SK-N-MC (cell line): Measurements from ENCODE around the gene RIOK2.

ENCODE experiments used
- EZH2 ChIP-seq: fragments of 200-600 bp; sonication (generic); IDR thresholded peaks from one replicate; pipeline ENCODE4 v1.6.1; 2017; ENCODE audit warnings: antibody characterized with exemption
- FOXP2 ChIP-seq: optimal IDR thresholded peaks from 2 replicates; pipeline ENCODE3; 2011; ENCODE audit warnings: mild to moderate bottlenecking, moderate library complexity; ENCODE audit not compliant: insufficient read depth; ENCODE audit errors: extremely low read length, control extremely low read depth
- POLR2AphosphoS5 ChIP-seq: IDR thresholded peaks from 2 replicates; pipeline ENCODE4 v1.6.1; 2012; ENCODE audit warnings: mild to moderate bottlenecking, low read depth, low read length, borderline replicate concordance

DNA sequence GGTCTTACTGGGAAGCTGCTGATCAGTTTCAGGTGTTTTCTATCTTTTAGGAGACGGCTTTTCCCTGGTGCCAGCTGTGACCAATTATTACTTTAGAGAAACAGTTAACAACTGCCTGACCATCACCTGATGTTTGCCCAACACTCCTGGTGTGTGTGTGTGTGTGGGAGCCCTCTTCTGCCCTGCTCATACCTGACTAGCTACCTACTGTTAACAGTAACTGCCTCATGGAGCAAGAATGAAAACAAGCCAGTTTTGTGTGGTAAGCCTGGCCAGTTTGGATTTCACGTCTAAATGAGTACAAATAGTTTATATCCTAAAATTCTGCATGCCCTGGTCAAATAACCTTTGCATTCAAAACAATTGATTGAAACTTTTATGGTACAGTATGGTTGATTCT, 46.1 kb upstream of the RIOK2 start:
- TF ChIP-seq POLR2AphosphoS5, result no peak
- no peak for TF ChIP-seq EZH2
- no peak for TF ChIP-seq FOXP2
